HEK293 (cell line): ENCODE data around the gene PHYKPL.

Experiments
- CTCF ChIA-PET: fragments of 350-600 bp; formaldehyde crosslinking; extraction: SDS; loops from one replicate; lab custom pipeline; 2021; ENCODE audit warnings: antibody characterized with exemption; lab: Yijun Ruan, JAX
- POLR2A ChIA-PET: fragments of 300-600 bp; formaldehyde crosslinking; extraction: SDS; loops from one replicate; lab custom pipeline; 2020; ENCODE audit warnings: antibody characterized with exemption, inconsistent platforms; lab: Yijun Ruan, JAX
- H3K27ac ChIP-seq: fragments of 200-500 bp; sonication (Bioruptor generic); 2 replicates; pipeline ENCODE4 v1.5.1; 2014; ENCODE audit warnings: low read depth, low read length, control low read depth, inconsistent platforms; ENCODE audit errors: extremely low read depth
- H3K36me3 ChIP-seq, 2 experiments: fragments of 200-500 bp in 1 of 2; sonication (Bioruptor generic) in 1 of 2; 1 replicate in 1 of 2; 2 replicates in 1 of 2; pipeline ENCODE4 v1.5.1; 2014 to 2017; ENCODE audit warnings: inconsistent platforms in 2 of 2, low read length in 2 of 2; ENCODE audit not compliant: control insufficient read depth in 2 of 2, insufficient read depth in 1 of 2
- H3K4me1 ChIP-seq: fragments of 200-500 bp; sonication (Bioruptor generic); 2 replicates; pipeline ENCODE4 v1.5.1; 2014; ENCODE audit warnings: mild to moderate bottlenecking, low read length, inconsistent platforms; ENCODE audit not compliant: control insufficient read depth, insufficient read depth
- H3K4me3 ChIP-seq: 2 replicates; pipeline ENCODE4 v1.5.1; 2011; ENCODE audit warnings: low read depth, mild to moderate bottlenecking, control low read depth, low read length, moderate library complexity
- H3K9me3 ChIP-seq: fragments of 200-500 bp; sonication (Bioruptor generic); 2 replicates; pipeline ENCODE4 v1.5.1; 2014; ENCODE audit warnings: low read depth, low read length, inconsistent platforms; ENCODE audit not compliant: control insufficient read depth, insufficient read depth
- CTCF ChIP-seq: fragments of 450-650 bp; formaldehyde crosslinking; IDR thresholded peaks from 2 replicates; pipeline ENCODE4 v1.5.1; 2016; ENCODE audit warnings: missing biosample characterization, missing genetic modification characterization
- KLF8 ChIP-seq: fragments of 450-650 bp; formaldehyde crosslinking; IDR thresholded peaks from 2 replicates; pipeline ENCODE4 v1.5.1; 2016; ENCODE audit warnings: missing biosample characterization, missing genetic modification characterization
- KLF9 ChIP-seq: fragments of 450-650 bp; formaldehyde crosslinking; IDR thresholded peaks from 2 replicates; pipeline ENCODE4 v1.5.1; 2016; ENCODE audit warnings: missing biosample characterization, missing genetic modification characterization, low read depth
- SCRT1 ChIP-seq: fragments of 450-650 bp; formaldehyde crosslinking; IDR thresholded peaks from 2 replicates; pipeline ENCODE4 v1.5.1; 2016; ENCODE audit warnings: missing biosample characterization, missing genetic modification characterization, borderline replicate concordance
- SCRT2 ChIP-seq: fragments of 450-650 bp; formaldehyde crosslinking; IDR thresholded peaks from 2 replicates; pipeline ENCODE4 v1.5.1; 2016; ENCODE audit warnings: missing biosample characterization, missing genetic modification characterization
- YY2 ChIP-seq: fragments of 450-650 bp; formaldehyde crosslinking; IDR thresholded peaks from 2 replicates; pipeline ENCODE4 v1.5.1; 2016; ENCODE audit warnings: missing biosample characterization, missing genetic modification characterization
- ZBTB17 ChIP-seq: fragments of 450-650 bp; formaldehyde crosslinking; IDR thresholded peaks from 2 replicates; pipeline ENCODE4 v1.5.1; 2016; ENCODE audit warnings: missing biosample characterization, missing genetic modification characterization
- ZFHX2 ChIP-seq: fragments of 450-650 bp; formaldehyde crosslinking; conservative IDR thresholded peaks from 2 replicates; pipeline ENCODE4 v1.5.1; 2016; ENCODE audit warnings: missing biosample characterization, missing genetic modification characterization
- ZNF2 ChIP-seq: fragments of 450-650 bp; formaldehyde crosslinking; IDR thresholded peaks from 2 replicates; pipeline ENCODE4 v1.5.1; 2016; ENCODE audit warnings: missing biosample characterization, missing genetic modification characterization
- ZNF214 ChIP-seq: fragments of 450-650 bp; formaldehyde crosslinking; IDR thresholded peaks from 2 replicates; pipeline ENCODE4 v1.5.1; 2017; ENCODE audit warnings: missing biosample characterization, mild to moderate bottlenecking, missing genetic modification characterization, borderline replicate concordance
- ZNF266 ChIP-seq: fragments of 450-650 bp; formaldehyde crosslinking; IDR thresholded peaks from 2 replicates; pipeline ENCODE4 v1.5.1; 2016; ENCODE audit warnings: missing biosample characterization, missing genetic modification characterization, low read depth
- ZNF391 ChIP-seq: fragments of 450-650 bp; formaldehyde crosslinking; IDR thresholded peaks from 2 replicates; pipeline ENCODE4 v1.5.1; 2016; ENCODE audit warnings: low read depth, missing biosample characterization, missing genetic modification characterization, borderline replicate concordance
- ZNF394 ChIP-seq: fragments of 450-650 bp; formaldehyde crosslinking; IDR thresholded peaks from 2 replicates; pipeline ENCODE4 v1.5.1; 2016; ENCODE audit warnings: missing biosample characterization, missing genetic modification characterization, mild to moderate bottlenecking, moderate library complexity, borderline replicate concordance
- ZNF416 ChIP-seq: fragments of 450-650 bp; formaldehyde crosslinking; IDR thresholded peaks from 2 replicates; pipeline ENCODE4 v1.5.1; 2016; ENCODE audit warnings: missing biosample characterization, missing genetic modification characterization
- ZNF548 ChIP-seq: fragments of 450-650 bp; formaldehyde crosslinking; IDR thresholded peaks from 2 replicates; pipeline ENCODE4 v1.5.1; 2016; ENCODE audit warnings: missing biosample characterization, missing genetic modification characterization
- ZNF624 ChIP-seq: fragments of 450-650 bp; formaldehyde crosslinking; IDR thresholded peaks from 2 replicates; pipeline ENCODE4 v1.5.1; 2017; ENCODE audit warnings: missing biosample characterization, missing genetic modification characterization
- ZNF629 ChIP-seq: fragments of 450-650 bp; formaldehyde crosslinking; IDR thresholded peaks from 2 replicates; pipeline ENCODE4 v1.5.1; 2017; ENCODE audit warnings: missing biosample characterization, missing genetic modification characterization
- TF ChIP-seq, protein P1 (sequence below): fragments of 450-650 bp; formaldehyde crosslinking; optimal IDR thresholded peaks from 2 replicates; pipeline ENCODE3; 2016; ENCODE audit warnings: missing biosample characterization, mild to moderate bottlenecking, missing genetic modification characterization
- TF ChIP-seq, protein P2 (sequence below): fragments of 450-650 bp; formaldehyde crosslinking; IDR thresholded peaks from 2 replicates; pipeline ENCODE4 v1.5.1; 2016; ENCODE audit warnings: missing biosample characterization, missing genetic modification characterization

The PHYKPL gene

GRCh38 chr5:178279723-178280438 is 47.3 kb upstream of the PHYKPL start (continued):
- TF ChIP-seq ZNF629 (tag by site-specific recombination) = no peak
- TF ChIP-seq YY2 = no peak
- no peak for TF ChIP-seq ZNF266 (tag by site-specific recombination)
- peak; percentile 91 for TF ChIP-seq CTCF
- no peak for TF ChIP-seq ZNF624
- no peak for TF ChIP-seq SCRT1 (tag by site-specific recombination)
- TF ChIP-seq, protein P1, sequence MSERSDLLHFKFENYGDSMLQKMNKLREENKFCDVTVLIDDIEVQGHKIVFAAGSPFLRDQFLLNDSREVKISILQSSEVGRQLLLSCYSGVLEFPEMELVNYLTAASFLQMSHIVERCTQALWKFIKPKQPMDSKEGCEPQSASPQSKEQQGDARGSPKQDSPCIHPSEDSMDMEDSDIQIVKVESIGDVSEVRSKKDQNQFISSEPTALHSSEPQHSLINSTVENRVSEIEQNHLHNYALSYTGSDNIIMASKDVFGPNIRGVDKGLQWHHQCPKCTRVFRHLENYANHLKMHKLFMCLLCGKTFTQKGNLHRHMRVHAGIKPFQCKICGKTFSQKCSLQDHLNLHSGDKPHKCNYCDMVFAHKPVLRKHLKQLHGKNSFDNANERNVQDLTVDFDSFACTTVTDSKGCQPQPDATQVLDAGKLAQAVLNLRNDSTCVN (tag by site-specific recombination) = peak; percentile 18
- no peak for TF ChIP-seq ZNF548 (tag by site-specific recombination)
- TF ChIP-seq ZNF394 (tag by site-specific recombination) = no peak
- 0 out of 2 replicates have a peak, but pooled peaks have one; percentile 67 for TF ChIP-seq ZNF391 (tag by site-specific recombination)
- TF ChIP-seq ZNF2 (tag by site-specific recombination) = peak; percentile 84
- no peak for TF ChIP-seq ZNF416 (tag by site-specific recombination)
- no peak for TF ChIP-seq KLF8
- peak; percentile 53; the same call in 1 of the 2 replicates for TF ChIP-seq ZBTB17 (tag by site-specific recombination)
- TF ChIP-seq KLF9 (tag by site-specific recombination) = 0 out of 2 replicates have a peak, but pooled peaks have one; percentile 11
- TF ChIP-seq, protein P2, sequence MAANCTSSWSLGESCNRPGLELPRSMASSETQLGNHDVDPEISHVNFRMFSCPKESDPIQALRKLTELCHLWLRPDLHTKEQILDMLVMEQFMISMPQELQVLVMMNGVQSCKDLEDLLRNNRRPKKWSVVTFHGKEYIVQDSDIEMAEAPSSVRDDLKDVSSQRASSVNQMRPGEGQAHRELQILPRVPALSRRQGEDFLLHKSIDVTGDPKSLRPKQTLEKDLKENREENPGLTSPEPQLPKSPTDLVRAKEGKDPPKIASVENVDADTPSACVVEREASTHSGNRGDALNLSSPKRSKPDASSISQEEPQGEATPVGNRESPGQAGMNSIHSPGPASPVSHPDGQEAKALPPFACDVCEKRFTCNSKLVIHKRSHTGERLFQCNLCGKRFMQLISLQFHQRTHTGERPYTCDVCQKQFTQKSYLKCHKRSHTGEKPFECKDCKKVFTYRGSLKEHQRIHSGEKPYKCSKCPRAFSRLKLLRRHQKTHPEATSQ (tag by site-specific recombination) = no peak
- 0 out of 2 replicates have a peak, but pooled peaks have one; percentile 46 for TF ChIP-seq SCRT2 (tag by site-specific recombination)
- TF ChIP-seq, all 188 proteins: peak for 13

GRCh38 chr5:178279026-178279722 is 46.6 kb upstream of the PHYKPL start:
- H3K36me3 ChIP-seq = no peaks in the 10 kb centered on the region
- no peaks in the 10 kb centered on the region for H3K4me1 ChIP-seq
- H3K9me3 ChIP-seq = no peaks in the 10 kb centered on the region
- TF ChIP-seq ZNF214 (no peak), ZFHX2 (tag by site-specific recombination) (0 out of 2 replicates have a peak, but pooled peaks have one; percentile 32)
- TF ChIP-seq, all 188 proteins: peak for 1
- CTCF ChIA-PET = interaction anchor here (0.6 to 2.7 kb wide), 15 partner anchors 8 to 560 kb away, joined by 3 to 9 read pairs (median 4); partner anchors contain the start of genes COL23A1 and ZNF354A
- POLR2A ChIA-PET = no interaction called here
- Histone ChIP-seq H3K4me3 (no peak overlapping the region), H3K27ac (no peak overlapping the region)
